Spleen (tissue), 11 donors: Measurements from ENCODE around the gene RS1. TPM values are rescaled to one million over a fixed set of nuclear protein-coding genes. Genes with fewer than 3 reads are reported as not detected.

ENCODE experiments used
- DNase-seq: peaks from one replicate; pipeline ENCODE4 v3.0.0-alpha.2; 2020
- H3K27ac ChIP-seq, 8 donors: fragments of 200-600 bp; sonication (generic) in 7 of 8; 1 replicate in 4 of 8; 2 replicates in 4 of 8; pipeline versions ENCODE4 v1.5.0 to v1.8.0; 2016 to 2021; ENCODE audit warnings: inconsistent platforms in 4 of 8, mild to moderate bottlenecking in 4 of 8, moderate library complexity in 1 of 8
- H3K27me3 ChIP-seq, 7 donors: fragments of 200-600 bp; sonication (generic) in 6 of 7; replicated peaks in 1 of 7; 1 replicate in 4 of 7; 2 replicates in 3 of 7; pipeline versions ENCODE4 v1.5.0 to v1.8.0; 2016 to 2021; ENCODE audit warnings: inconsistent platforms in 3 of 7, mild to moderate bottlenecking in 1 of 7
- H3K36me3 ChIP-seq, 6 donors: fragments of 200-600 bp; sonication (generic) in 5 of 6; 1 replicate in 4 of 6; 2 replicates in 2 of 6; pipeline versions ENCODE4 v1.5.0 to v1.8.0; 2016 to 2021; ENCODE audit warnings: inconsistent platforms in 2 of 6
- H3K4me1 ChIP-seq, 6 donors: fragments of 200-600 bp; sonication (generic) in 5 of 6; 1 replicate in 3 of 6; 2 replicates in 3 of 6; pipeline versions ENCODE4 v1.5.0 to v1.8.0; 2016 to 2021; ENCODE audit warnings: inconsistent platforms in 3 of 6
- H3K4me3 ChIP-seq, 8 donors: fragments of 200-600 bp; sonication (generic) in 7 of 8; 1 replicate in 4 of 8; 2 replicates in 4 of 8; pipeline versions ENCODE4 v1.5.0 to v1.8.0; 2016 to 2021; ENCODE audit warnings: inconsistent platforms in 4 of 8, mild to moderate bottlenecking in 4 of 8, moderate library complexity in 2 of 8
- H3K9me3 ChIP-seq, 8 donors: fragments of 200-600 bp; sonication (generic) in 7 of 8; 1 replicate in 4 of 8; 2 replicates in 4 of 8; pipeline versions ENCODE4 v1.5.0 to v1.8.0; 2016 to 2021; ENCODE audit warnings: inconsistent platforms in 4 of 8
- CTCF ChIP-seq, 11 experiments: fragments of 200-600 bp in 7 of 11; fragments of 450-650 bp in 4 of 11; sonication (generic) in 4 of 11; IDR thresholded peaks in 8 of 11; conservative IDR thresholded peaks in 3 of 11; 1 replicate in 7 of 11; 2 replicates in 4 of 11; pipeline versions ENCODE4 v1.4.0 to v1.8.0; 2016 to 2021; ENCODE audit warnings: antibody characterized with exemption in 11 of 11, inconsistent platforms in 4 of 11, mild to moderate bottlenecking in 1 of 11
- POLR2A ChIP-seq, 3 donors: fragments of 450-650 bp; IDR thresholded peaks; one replicate each; pipeline ENCODE4 v1.5.1; 2017; ENCODE audit warnings: antibody characterized with exemption in 3 of 3, mild to moderate bottlenecking in 1 of 3
- POLR2AphosphoS5 ChIP-seq, 3 donors: sonication (generic); formaldehyde crosslinking; IDR thresholded peaks; one replicate each; pipeline ENCODE4 v1.5.1; 2017; ENCODE audit warnings: antibody characterized with exemption in 3 of 3
- WGBS, 5 donors: extraction: QIAGEN DNeasy Blood & Tissue Kit in 3 of 5; methylation state at CpG; one replicate each; pipeline versions ENCODE4 v1.1.5 to v1.1.7; 2013 to 2018; 5-methylcytosine and 5-hydroxymethylcytosine counted together
- intact Hi-C: fragments of 100-400 bp; cut with DNase I; formaldehyde crosslinking; loops from one replicate; pipeline ENCODE4 v1.15.0; 2023; ENCODE audit warnings: low total_unique reads
- polyA plus RNA-seq, 3 donors: library from polyadenylated mRNA; stranded (reverse); fragments of 200-250 nt; gene quantifications; one replicate each; pipeline ENCODE4 v1.2.1, GENCODE V29; 2013
- total RNA-seq, 7 donors: library from RNA; depleted of rRNA in 3 of 7; stranded (reverse); fragments of >200 nt in 3 of 7; fragmentation: NEBNext Ultra II Directional in 4 of 7; extraction: Animal tissue kit (Norgen Biotek cat#: 25700) in 4 of 7; gene quantifications; one replicate each; pipeline versions ENCODE4 v1.1.0 to v1.2.1, GENCODE V29; 2016 to 2021
- donor health status: healthy with polysubstance abuse.
- donor health status: DM: no; HTN: no; CAD: no; lungs with moderate emphysema.
- donor health status: DM: no; HTN: no; CAD: no.
- donor health status: Bipolar disorder and iron deficiency.
- donor health status: healthy.
- donor health status: DM: no; HTN: no; CAD: no.
- donor health status: DM: yes; HTN: yes; CAD: no.

Gene RS1
- total and polyA plus RNA-seq, 10 donors = 0.04 TPM; not detected in 9

DNA sequence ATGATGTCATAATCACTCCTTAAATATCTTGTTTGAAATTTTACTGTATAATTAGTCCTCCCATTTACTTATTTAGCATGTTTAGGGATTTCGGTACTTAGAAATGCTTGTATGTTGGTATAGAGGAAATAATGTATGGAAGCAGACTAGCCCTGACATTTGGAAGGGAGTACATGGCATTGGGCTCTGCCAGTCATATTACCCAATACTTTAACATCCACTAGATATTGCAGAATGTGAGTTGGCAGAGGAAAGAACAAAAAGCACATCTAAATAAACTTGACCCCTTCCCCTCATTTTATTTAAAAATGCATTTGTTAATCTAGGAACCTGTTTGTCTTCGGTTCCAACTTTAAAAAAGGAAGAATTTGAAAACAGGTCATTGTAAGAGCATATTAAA is 77.8 kb downstream of the RS1 start:
- Histone ChIP-seq H3K36me3 (peaks cover 0 to 22% (median under 1%) of the 10 kb centered on the region in 6 donors), H3K27me3 (peaks cover 0 to 4% (median 0%) of the 10 kb centered on the region in 7 donors), H3K27ac (no peak overlapping the region), H3K9me3 (no peaks in the 10 kb centered on the region), H3K4me3 (no peak overlapping the region), H3K4me1 (no peaks in the 10 kb centered on the region)
- no peak for TF ChIP-seq POLR2A (IDR thresholded peaks at IDR 0.05)
- TF ChIP-seq CTCF (IDR thresholded peaks at IDR 0.05 in 8 of 11, conservative IDR thresholded peaks at IDR 0.05 in 3 of 11) = no peak
- TF ChIP-seq POLR2AphosphoS5 (IDR thresholded peaks at IDR 0.05) = no peak
- 80 to 98% (median 89%) methylated on average over 2 of the region's 2 CpGs for WGBS, 5 donors
- intact Hi-C loops = no loop called here
- no peak for DNase-seq

DNA sequence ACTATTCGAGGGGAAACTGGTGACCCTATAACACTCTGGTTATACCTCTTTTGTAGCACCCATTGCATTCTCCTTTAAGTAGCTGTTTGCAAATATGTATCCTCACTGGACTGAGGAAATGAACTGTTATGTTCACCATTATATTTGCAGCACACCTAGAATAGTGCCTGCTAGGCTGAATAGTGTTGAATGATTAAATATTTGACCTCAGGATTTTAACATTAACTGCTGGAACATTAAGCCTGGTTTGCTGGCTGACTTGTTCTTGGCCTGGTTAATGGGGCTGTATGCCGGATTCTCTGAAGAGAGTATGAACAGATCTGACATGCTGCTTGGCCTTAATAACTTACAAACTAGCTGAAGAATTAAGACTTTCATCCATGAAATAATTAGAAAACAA is 80.1 kb downstream of the RS1 start:
- H3K27me3 ChIP-seq = no peaks in the 10 kb centered on the region
- no peaks in the 10 kb centered on the region for H3K4me1 ChIP-seq
- intact Hi-C loops = no loop called here
- peaks cover 0 to 28% (median 0%) of the 10 kb centered on the region in 6 donors for H3K36me3 ChIP-seq
- H3K27ac ChIP-seq = no peak overlapping the region
- WGBS, 5 donors = 78 to 100% (median 94%) methylated on average over 2 of the region's 2 CpGs
- DNase-seq = no peak
- TF ChIP-seq POLR2AphosphoS5 (IDR thresholded peaks at IDR 0.05) (no peak), POLR2A (IDR thresholded peaks at IDR 0.05) (no peak), CTCF (IDR thresholded peaks at IDR 0.05 in 8 of 11, conservative IDR thresholded peaks at IDR 0.05 in 3 of 11) (no peak)
- H3K9me3 ChIP-seq = no peaks in the 10 kb centered on the region
- no peak overlapping the region for H3K4me3 ChIP-seq

Other genes with a start within 250 kb of the RS1 start
- 10 to 100 TPM in 3 of 7 donors, 1 to 10 TPM in 4; 4.4 to 10.6 (median 8.3) TPM for gene CDKL5, start 246.5 kb downstream of the RS1 start, total RNA-seq
- under 1 TPM; 0.24 to 0.48 (median 0.24) TPM for gene CDKL5, start 246.5 kb downstream of the RS1 start, polyA plus RNA-seq
- 1 to 10 TPM in 1 of 7 donors, under 1 TPM in 2, not detected in 4; 0.47 to 2.7 (median 0.87) TPM for gene PPEF1, start 35.5 kb upstream of the RS1 start, total RNA-seq
- gene PPEF1, start 35.5 kb upstream of the RS1 start, polyA plus RNA-seq = under 1 TPM; 0.10 to 0.35 (median 0.27) TPM